HG02884 (cell line): ENCODE measurements around the gene PIEZO1.

Source experiments
- ATAC-seq: cut with Tn5 transposase; IDR thresholded peaks from one replicate; pipeline ENCODE4 v1.9.1; 2021; ENCODE audit warnings: mild to moderate bottlenecking, moderate library complexity; ENCODE audit not compliant: unreplicated experiment

Gene PIEZO1

DNA sequence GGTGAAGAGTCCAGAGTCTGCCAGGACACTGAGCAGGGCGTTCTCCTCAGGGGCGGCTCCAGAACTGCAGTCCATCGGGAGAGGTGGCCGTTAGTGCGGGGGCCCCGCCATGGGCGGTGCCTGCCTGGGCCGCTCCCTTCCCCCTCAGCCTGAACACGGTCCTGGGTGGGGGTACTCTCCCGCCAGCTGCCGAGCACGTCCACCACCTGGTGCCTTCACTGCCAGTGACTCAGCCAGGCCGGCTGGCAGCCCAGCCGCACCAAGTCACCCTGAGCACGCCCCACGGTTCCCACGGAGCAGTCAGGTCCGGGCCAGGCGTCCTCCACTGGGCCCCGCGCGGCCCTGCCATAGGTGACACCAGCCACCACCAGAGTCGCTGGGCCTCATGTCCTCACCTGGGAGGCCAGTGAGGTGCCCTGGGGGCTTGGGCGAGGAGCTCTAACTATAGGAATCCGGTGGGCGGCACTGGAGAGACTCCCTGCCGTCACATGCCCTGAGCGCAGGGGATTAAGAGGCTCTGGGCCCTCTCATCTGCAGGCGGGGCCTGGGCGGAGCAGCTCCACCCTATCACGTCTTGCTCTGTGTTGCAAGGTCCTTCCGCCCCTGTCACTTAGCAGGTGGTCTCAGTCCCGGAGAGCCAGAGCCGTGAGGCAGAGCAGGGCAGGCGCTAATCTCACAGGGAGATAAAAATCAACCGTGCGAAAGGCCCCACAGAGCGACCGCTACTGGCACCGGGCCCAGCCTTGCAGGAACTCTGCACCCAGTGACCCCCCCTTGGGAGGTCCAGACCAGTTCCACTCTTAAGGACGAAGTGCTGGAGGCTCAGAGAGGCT, 14.3 kb downstream of the PIEZO1 start:
- no peak for ATAC-seq

DNA sequence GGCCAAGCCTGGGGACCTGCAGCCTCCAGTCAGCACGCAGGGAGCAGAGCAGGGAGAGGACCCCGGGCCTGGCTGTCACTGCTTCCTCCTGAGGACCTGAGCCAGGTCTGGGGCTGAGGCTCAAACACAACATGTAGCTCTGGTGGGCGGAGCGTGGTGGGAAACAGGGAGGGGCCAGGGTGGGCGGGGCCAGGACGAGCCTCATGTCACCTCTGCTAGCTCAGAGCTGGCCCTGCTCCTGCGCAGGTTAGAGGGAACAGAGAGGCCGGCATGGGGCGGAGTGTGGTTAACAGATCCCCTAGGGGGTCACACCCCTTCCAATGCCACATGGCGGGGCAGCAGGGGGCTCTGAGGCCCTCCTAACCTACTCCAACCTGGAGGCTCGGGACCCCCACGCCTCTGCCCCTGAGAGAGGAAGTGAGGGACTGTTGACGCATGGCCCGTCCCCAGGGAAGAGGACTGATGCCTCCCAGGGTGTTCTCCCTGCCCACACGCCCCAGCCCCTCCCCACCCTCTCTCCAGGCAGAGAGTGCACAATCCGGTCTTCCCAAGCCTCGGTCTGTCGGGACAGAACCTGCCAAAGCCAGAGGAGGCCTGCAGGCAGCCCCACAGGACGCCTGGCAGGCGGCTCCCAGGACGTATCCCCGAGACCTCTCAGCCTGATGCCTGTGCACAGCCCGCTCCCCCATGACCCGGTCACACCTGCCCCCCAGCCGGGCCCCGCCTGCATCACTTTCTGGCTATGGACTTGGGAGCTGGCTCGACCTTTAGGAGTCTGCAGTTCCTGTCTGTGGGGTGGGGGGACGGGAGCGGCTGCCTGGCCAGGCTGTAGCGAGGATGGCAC, 15.2 kb downstream of the PIEZO1 start:
- ATAC-seq, result no peak

DNA sequence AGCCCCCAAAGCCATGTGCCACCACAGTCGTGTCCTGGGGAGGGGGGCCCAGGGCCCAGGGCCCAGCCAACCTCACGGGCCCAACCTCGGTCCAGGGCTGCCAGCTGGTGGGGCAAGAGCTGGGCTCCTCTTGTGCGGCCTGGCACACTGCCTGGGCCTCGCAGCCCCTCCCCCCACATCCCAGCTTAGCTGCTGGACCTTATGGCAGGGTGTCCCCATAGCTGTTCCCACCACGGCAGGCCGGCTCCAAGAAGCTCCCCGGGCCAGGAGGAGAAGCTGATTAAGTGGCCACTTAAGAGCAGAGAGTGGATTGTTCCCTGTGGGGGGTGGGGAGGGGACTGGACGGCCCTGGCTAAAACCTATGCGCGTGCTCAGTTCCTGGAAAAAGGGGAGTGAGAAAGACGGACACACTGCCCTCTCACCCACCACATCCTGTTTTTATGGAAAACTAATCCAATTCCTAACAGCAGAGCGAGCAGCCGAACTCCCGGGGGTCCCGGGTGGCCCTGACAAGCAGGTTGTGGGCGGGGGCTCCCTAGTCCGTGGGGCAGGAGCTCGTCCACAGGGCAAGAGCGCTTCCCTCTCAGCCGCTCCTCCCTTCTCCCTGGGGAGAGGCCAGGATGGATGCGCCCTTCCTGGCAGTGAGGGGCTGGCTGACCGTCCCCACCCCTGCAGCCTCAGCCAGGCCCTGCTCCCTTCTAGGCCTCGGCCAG, 16.8 kb downstream of the PIEZO1 start:
- no peak for ATAC-seq

DNA sequence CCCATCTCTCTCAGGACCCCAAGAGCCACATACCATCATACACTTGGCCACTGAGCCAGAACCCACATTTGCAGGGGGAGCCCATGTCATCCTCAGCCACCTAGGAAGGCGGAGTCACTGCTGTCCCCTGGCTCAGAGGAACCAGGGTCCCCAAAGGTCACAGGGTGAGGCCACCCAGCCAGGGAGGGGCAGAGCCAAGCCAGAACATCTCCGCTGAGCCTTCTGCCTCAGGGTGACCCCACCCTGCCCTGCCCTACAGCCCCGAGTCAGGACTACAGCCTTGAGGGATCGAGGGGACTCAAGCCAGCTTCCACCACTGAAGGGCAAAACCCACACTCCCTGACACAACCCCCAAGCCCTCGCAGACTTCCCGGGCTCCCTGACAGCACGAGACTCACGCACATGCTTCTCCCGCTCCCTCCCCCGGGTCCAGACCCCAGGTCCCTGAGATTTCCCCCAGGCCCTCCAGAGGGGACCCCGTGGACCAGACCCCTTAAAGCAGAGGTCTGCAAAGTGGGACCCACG, 17.4 kb downstream of the PIEZO1 start:
- no peak for ATAC-seq

DNA sequence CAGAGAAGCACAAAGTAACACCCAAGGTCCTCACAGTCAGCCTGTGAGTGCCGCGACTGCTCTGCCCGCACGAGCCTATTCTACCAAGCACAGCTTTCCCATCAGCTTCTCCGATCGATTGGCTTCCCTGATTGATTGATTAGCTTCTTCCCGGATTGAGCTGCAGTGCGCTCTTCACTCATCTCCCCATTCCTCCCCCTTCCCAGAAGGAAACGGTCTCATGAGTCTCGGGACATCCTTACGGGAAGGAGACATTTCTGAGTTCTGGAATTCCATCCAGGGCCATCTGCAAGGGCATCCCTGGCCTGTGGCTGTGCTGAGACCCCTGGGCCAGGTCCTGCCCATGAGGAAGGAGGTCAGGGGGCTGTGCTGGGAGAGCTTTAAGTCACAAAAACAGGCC, 18.0 kb downstream of the PIEZO1 start:
- ATAC-seq, result no peak

DNA sequence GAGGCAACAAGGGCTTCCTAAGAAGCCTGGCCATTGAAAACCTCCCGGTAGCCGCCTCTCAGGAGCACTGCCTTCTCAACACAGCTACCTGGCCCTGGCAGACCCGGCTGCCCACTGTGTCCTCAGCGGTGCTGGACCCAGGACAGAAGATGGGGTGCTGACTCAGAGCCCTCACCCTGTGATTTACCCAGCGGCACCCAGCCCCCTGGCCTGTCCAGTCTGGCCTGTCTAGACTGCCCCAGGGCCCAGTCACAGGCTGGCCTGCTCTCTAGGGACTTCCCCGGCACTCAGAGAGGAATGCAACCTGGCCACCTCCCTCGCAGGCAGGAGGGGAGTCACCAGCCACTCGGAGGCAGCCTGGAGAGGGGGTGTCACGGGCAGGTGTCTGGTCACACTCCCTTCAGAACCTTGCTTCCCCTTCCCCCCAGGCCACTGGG, 20.1 kb downstream of the PIEZO1 start:
- ATAC-seq, result no peak

DNA sequence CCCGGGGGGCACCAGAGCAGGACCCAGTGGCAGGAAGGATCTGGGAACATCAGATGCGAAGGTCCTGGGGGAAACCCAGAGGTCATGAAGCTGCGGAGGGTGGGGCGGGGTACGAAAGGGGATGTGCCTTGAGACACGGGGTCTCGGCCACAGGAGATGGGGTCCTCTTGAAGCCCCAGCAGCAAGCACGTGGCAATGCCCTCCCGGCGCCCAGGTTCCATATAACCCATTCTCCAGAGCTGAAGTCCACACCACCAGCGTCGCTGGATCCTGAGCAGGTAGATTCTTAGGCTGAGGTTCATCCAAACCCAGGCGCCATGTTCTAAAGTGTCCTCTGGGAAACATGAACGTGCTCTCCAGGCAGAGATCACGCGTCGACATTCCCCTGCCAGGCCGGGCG, 20.9 kb downstream of the PIEZO1 start:
- ATAC-seq, result no peak

DNA sequence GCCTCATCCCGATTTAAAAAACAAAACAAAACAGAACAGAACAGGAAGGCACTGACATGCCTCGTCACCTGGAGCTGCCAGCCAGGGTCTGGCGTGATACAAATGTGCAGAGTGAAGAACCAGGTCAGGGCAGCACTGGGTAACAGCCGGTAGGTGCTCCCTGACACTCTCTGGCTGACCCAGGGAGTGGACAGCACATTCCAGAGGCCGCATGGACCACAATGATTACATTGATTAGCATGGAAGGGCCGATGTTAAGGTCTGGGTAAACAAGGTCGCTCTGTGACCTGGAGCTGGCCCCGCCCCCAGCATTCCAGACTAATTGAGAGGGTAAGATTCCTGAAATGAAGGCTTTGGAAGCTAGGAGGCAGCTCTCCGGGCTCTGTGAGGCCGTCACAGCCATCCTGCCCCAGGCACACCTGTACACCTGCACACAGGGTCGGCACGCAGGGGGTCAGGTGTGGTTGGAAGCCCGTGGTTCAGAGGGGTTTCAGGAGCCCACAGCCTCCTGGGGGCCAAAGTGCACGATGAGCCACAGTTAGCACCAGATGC, 21.4 kb downstream of the PIEZO1 start:
- no peak for ATAC-seq

DNA sequence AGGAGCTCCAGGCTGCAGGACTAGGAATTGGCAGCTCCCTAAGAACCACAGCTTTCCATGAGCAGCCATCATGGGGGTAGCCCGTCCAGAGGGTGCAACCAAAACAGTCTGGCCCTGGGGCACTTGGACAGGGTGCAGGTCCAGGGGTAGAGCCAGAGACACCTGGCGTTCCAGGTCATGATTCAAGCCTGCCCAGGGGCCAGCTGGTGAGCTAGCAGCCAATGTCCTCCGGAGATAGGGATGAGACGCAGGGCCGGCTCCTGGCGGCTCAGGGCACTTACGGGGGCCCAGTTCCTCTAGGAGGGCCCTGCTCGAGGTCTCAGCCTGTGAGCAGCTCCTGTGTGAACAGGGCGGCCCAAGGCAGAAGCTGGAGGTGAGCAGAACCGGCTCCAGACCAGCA, 22.1 kb downstream of the PIEZO1 start:
- ATAC-seq, result no peak

DNA sequence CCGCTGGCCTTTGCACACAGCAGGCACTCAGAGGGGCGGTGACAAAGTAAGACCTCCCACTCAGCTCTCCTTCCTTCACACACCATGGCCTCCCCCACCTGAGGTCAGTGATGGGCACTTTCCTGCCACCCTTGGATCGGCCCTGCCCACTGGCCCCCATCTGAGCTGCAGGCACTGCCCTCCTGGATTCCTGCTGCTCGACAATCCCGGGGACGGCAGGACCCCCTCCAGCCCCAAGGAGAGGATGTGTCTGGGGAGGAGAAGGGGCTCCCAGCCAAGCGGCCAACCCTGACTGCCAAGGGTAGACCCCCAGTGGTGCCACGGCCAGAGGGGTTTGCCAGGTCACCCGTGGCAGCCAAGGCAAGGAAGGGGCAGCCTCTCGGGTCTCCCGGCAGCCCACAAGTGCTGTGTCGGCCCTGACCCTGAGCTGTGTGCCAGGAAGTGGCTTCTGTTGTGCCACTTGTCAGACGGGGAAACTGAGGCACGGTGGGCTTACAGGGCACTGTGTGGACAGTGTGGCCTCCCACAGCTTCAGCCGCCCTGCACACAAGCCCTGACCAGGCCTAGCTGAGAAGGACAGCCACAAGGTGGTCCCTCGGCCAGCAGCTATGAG, 22.7 kb downstream of the PIEZO1 start:
- ATAC-seq, result no peak

DNA sequence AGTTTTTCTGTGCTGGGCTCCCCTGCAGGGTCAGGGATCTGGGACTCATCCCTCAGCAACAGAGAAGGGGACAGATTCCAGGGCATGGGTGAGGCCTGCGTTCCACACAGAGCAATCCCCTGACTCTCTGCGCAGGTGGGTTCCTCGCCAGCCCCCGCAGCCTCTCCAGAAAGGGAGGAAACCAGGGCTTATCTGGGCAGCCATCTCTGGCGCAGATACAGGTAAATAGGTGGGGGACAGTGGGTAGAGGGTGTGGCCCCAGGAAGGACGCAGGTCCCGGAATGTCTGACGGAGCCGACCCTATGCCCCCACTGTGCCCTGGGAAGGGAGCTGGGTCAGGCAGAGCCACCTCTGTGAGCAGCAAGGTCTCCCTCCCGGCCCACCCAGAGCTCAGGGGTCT, 23.2 kb downstream of the PIEZO1 start:
- ATAC-seq, result no peak

DNA sequence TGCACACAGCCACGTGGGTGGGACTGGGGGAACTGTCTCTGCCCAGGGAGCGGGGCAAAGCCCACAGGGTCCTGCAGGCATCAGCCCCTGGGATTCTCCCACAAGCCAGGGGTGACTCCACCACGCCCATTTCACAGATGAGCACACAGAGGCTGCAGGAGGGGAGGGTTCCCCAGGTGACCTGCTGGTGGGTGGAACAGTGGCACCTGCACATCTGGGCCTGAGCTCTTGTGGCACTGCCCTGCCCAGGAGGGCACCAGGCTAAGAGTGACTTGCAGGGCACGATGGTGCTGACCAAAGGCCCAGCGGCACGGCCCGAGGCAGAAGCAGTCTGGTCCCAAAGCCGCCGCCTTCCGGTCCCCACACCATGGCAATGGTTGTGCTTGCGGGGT, 23.9 kb downstream of the PIEZO1 start:
- ATAC-seq, result no peak

DNA sequence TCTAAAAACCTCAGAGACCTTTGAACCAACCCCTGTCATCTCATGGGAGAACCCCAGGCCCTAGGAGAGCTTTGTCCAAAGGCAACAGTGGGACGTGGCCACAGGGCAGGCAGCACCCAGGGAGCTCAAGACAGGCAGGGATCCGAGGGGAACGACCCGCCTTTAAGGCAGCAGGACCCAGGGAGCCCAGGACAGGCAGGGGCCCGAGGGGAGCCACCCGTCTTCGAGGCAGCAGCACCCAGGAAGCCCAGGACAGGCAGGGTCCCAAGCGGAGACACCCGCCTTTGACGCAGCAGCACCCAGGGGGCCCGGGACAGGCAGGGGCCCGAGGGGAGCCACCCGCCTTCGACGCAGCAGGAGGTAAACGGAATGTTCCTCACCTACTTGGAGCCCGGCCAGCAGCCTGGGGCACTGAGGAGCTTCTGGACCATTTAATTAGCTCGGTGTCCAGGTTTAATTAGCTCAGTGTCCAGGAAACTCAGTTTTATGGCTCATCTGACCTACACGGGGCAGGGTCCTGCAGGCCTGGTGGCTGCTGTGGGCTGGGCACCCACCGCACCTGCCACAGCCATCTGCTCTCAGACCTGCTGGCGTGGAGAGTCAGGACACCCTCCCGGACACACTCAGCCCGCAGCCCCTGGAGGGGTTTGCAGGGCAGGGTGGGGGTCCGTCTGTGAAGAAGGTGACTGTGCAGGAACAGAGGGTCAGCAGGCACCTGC, 24.4 kb downstream of the PIEZO1 start:
- ATAC-seq, result no peak

DNA sequence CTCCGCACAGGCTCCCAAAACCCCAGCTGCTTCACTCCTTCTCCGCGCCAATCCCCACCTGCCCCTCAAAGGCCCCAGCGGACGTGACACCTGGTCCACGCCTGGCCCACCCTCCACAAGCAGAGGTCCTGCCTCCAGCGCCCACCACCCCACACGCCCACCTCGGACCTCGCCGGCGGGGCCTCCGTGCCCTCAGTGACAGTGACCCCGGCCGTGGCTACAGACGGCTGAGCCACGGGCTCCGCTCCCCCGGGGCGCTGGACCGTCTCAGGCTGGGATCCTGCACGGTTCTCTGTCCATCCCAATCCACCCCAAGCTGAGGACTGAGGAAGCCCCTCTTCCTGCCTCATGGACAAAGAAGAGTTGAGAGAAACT, 25.1 kb downstream of the PIEZO1 start:
- ATAC-seq, result no peak

DNA sequence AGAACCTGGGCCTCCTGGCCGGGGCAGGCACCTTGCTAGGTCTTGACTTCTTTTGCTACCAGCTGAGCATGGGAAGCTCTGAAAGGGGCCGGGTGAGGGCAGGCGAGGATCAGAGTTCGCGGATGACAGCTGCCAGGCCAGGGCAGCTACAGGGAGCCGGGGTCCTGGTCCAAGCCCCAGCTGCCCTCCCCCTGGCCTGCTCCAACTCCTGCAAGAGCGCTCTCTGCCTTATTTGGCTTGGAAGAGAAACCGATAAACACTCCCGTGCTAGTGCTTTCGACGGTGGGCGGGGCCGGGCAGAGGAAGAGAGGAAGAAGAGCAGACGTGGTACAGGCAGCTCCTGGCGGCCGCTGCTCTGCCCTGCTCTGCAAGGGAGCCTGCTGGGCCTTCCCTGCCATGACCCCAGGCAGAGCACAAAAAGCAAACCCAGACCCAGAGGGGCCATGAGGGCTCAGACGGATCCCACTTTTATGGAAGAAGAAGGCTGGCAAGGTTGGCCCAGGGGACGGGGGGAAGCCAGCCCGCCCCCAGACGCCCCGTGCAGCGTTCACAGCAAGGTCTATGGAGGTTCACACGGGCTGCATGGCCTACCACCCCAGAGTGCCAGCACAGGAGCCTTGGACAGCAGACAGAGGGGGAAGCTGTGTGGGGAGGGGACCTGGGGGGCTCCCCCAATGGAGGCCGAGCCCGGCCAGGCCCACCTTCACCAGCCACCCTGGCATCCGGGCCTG, 25.6 kb downstream of the PIEZO1 start:
- no peak for ATAC-seq

DNA sequence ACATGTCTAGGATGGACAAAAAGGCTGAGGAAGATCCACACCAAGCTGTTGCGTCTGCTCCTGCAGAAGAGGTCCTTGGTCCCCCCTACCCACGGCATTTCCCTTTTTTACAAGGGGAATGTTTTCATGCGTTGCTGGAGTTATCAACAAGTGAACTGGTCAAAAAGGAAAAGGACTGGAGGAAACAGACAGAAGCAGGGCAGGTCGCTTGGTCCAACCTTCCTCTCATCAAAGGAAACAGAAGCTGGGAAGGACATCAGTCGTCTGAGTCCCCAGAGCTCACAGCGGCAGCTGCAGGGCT, 26.1 kb downstream of the PIEZO1 start:
- ATAC-seq, result no peak

DNA sequence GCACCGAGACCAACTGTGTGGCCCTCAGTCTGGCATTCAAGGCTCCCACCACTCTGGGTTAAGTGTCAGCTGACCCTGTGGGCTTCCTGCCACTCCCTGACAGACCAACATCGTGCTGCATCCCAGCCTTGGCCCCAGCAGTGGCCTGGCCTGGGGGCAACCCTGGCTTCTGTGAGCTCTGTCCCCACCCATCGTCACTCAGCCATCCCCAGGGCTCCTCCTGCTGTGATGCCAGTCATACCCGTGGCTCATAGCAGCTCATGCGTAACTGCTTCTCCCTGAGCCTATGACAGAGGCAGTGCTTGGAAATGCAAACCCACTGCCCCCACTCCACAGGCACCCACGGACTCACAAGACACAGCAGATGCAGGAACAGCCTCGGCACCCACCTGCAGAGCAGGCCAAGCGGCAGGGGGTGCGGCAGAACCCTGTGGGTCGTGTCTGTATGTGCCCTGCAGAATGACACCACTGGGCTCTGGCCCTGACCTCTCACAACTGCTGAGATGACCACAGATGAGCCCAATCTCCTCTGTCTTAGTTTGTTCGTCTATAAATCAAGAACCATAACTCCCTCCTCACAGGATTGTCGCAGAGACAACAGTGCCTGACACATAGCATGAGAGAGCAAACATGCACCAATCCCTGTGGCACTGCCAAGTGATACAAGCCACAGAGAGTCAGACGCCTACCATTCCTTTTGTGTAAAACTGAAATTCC, 26.6 kb downstream of the PIEZO1 start:
- ATAC-seq, result no peak

DNA sequence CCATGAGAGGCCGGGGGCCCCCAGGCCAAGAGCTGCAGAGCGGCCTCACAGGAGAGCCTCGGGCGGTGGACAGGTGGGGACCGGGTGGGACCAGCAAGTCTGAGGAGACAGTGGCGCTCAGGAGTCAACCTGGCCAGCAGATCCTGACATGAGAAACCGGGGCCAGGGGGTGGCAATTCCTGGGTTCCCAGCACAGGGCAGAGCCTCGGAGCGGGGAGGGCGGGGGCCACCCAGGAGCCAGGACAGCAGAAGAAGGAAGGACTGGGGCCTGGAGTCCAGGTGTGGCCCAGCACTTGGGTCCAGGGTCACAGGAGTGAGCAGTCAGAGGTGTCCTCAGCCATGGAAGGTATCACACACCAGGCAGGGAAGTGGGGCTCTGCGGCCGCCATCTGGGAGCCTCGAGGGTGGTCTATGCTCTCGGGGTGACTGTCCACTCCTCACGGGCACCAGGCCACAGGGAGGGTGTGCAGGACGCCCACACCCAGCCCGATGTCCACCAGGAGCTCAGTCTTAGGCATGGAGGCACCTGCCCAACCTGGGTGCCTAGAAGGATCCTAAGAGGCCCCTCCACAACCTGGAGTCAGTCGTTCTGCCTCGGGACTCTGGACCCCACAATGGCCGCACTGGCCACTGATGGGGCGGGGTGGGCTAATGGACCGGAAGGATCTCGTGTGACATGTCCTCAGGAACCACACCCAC, 29.1 kb downstream of the PIEZO1 start:
- no peak for ATAC-seq
